ENCODE data around the gene SCART1. TPM values are rescaled to one million over a fixed set of nuclear protein-coding genes. Genes with fewer than 3 reads are reported as not detected.

Gene SCART1
- total and polyA plus RNA-seq, 2 of the 4 experiments (the other 2 are of a cell fraction), result 0.54 to 2.1 TPM

DNA sequence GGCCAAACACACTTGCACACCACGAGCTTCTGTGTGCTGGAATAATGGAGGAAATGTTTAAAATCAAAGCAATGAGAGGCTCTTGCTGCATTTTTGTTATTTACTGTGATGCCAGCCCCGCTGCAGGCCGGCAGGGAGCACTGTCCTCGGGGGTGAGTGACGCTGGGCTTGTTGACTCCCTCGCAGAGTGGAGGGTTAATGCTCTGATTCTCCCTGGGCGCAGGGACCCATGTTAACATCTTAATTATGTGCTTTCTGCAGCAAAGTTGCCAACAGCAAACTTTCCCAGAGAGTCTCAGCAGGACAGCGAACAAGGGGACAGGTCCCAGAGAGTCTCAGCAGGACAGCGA is 22.9 kb downstream of the SCART1 start:
- CTCF ChIA-PET, result no interaction called here
- no peak for ATAC-seq (ENCODE audit: low read depth)
- no CpG with 5 or more reads among the region's 9 CpGs for WGBS, 2 experiments (ENCODE audit: extremely low coverage in 2 of 2, insufficient read length in 1 of 2)

More for the DNA sequence above, 22.9 kb downstream of the SCART1 start:
- TF ChIP-seq CHD1 (IDR thresholded peaks at IDR 0.05; ENCODE audit: low read depth, low read length), result no peak
- no peak for TF ChIP-seq ELK1 (IDR thresholded peaks at IDR 0.05; ENCODE audit: borderline replicate concordance, low read depth, low read length)
- TF ChIP-seq, protein P1, sequence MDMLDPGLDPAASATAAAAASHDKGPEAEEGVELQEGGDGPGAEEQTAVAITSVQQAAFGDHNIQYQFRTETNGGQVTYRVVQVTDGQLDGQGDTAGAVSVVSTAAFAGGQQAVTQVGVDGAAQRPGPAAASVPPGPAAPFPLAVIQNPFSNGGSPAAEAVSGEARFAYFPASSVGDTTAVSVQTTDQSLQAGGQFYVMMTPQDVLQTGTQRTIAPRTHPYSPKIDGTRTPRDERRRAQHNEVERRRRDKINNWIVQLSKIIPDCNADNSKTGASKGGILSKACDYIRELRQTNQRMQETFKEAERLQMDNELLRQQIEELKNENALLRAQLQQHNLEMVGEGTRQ (IDR thresholded peaks at IDR 0.05; ENCODE audit: low read depth, low read length), result no peak
- TF ChIP-seq MAZ (IDR thresholded peaks at IDR 0.05; ENCODE audit: borderline replicate concordance, low read depth, low read length), result no peak
- no peak for TF ChIP-seq BHLHE40 (IDR thresholded peaks at IDR 0.05; ENCODE audit: low read depth, low read length)
- TF ChIP-seq RCOR1 (IDR thresholded peaks at IDR 0.05; ENCODE audit: insufficient replicate concordance, low read length), result no peak
- TF ChIP-seq CEBPB (IDR thresholded peaks at IDR 0.05; ENCODE audit: low read depth, low read length), result no peak
- no peak for TF ChIP-seq POLR2A (IDR thresholded peaks at IDR 0.05; ENCODE audit: low read depth, low read length)
- Histone ChIP-seq H3K4me1 (ENCODE audit: control insufficient read depth, insufficient read depth, low read length) (no peaks in the 10 kb centered on the region), H3K27me3 (ENCODE audit: control insufficient read depth, insufficient read depth, low read length) (no peaks in the 10 kb centered on the region), H2BK15ac (ENCODE audit: low read depth, low read length) (no peak overlapping the region), H4K20me1 (ENCODE audit: insufficient read depth, low read length) (no peaks in the 10 kb centered on the region), H2BK20ac (ENCODE audit: low read depth, low read length) (no peak overlapping the region), H2AK5ac (ENCODE audit: low read depth, low read length) (no peak overlapping the region), H4K5ac (ENCODE audit: low read depth, low read length) (no peak overlapping the region), H3K9me1 (ENCODE audit: insufficient read depth, low read length) (no peaks in the 10 kb centered on the region), H3K79me1 (ENCODE audit: low read depth in 1 of 2, low read length in 2 of 2) (no peaks in the 10 kb centered on the region), H3K4me3 (ENCODE audit: insufficient read depth, low read depth, low read length) (no peak overlapping the region), H3K4me2 (ENCODE audit: low read depth, low read length) (no peak overlapping the region), H3K4ac (ENCODE audit: low read depth, low read length) (no peak overlapping the region), H2BK5ac (ENCODE audit: low read depth, low read length, poor library complexity, severe bottlenecking) (no peak overlapping the region), H2AFZ (replicated peaks; ENCODE audit: low read length, poor library complexity) (no peak overlapping the region), H4K8ac (ENCODE audit: low read depth in 2 of 2, low read length in 2 of 2) (no peak overlapping the region), H3K56ac (ENCODE audit: extremely low read depth, insufficient read depth, low read length) (no peak overlapping the region), H3K23ac (ENCODE audit: low read depth, low read length) (no peak overlapping the region), H3K27ac (ENCODE audit: insufficient read depth, low read length) (no peak overlapping the region), H3K9ac (ENCODE audit: low read depth, low read length) (no peak overlapping the region), H3K9me3 (ENCODE audit: control insufficient read depth, insufficient read depth, low read length) (no peaks in the 10 kb centered on the region), H3K14ac (replicated peaks; ENCODE audit: low read depth, low read length) (no peak overlapping the region), H3K18ac (ENCODE audit: low read depth, low read length) (no peak overlapping the region), H2AK9ac (replicated peaks; ENCODE audit: low read depth, low read length, poor library complexity) (no peak overlapping the region), H3K36me3 (ENCODE audit: control insufficient read depth, insufficient read depth, low read length) (no peaks in the 10 kb centered on the region), H4K91ac (ENCODE audit: insufficient read depth, low read depth, low read length) (no peak overlapping the region), H2BK120ac (ENCODE audit: low read depth, low read length) (no peak overlapping the region)
- DNase-seq, result no peak
- no TSS peak for BruUV-seq (replicated peaks)
- intact Hi-C loops (cut with micrococcal nuclease) (no loop called here), in situ Hi-C loops (cut with MboI; ENCODE audit: low sequenced_read_pairs) (no loop called here), dilution Hi-C loops (cut with HindIII; ENCODE audit: low sequenced_read_pairs, unreplicated experiment) (no loop called here)
- POLR2A ChIA-PET (ENCODE audit: unreplicated experiment), result no interaction called here
